Loucy (cell line): ENCODE measurements around the gene OVOL3.

ENCODE experiments used
- H2AFZ ChIP-seq: fragments of 200-600 bp; sonication (generic); 2 replicates; pipeline ENCODE4 v1.6.0; 2016; ENCODE audit warnings: antibody characterized with exemption, mild to moderate bottlenecking, low read length, moderate library complexity
- H3F3A ChIP-seq: fragments of 200-600 bp; 2 replicates; pipeline ENCODE4 v1.6.0; 2016; ENCODE audit warnings: antibody characterized with exemption, low read depth, mild to moderate bottlenecking
- H3K27me3 ChIP-seq: fragments of 200-600 bp; sonication (generic); 2 replicates; pipeline ENCODE4 v1.6.1; 2014; ENCODE audit warnings: low read length, mild to moderate bottlenecking; ENCODE audit not compliant: insufficient read depth, poor library complexity, severe bottlenecking
- H3K36me3 ChIP-seq: fragments of 200-600 bp; sonication (generic); 2 replicates; pipeline ENCODE4 v1.6.1; 2016; ENCODE audit warnings: low read length; ENCODE audit not compliant: insufficient read depth
- H3K4me1 ChIP-seq: fragments of 200-600 bp; sonication (generic); 2 replicates; pipeline ENCODE4 v1.5.1; 2014; ENCODE audit warnings: low read length, mild to moderate bottlenecking; ENCODE audit not compliant: insufficient read depth, poor library complexity, severe bottlenecking
- H3K4me2 ChIP-seq: fragments of 200-600 bp; sonication (generic); 2 replicates; pipeline ENCODE4 v1.6.0; 2014; ENCODE audit warnings: antibody characterized with exemption, low read length, low read depth, mild to moderate bottlenecking; ENCODE audit not compliant: poor library complexity, severe bottlenecking
- H3K4me3 ChIP-seq: fragments of 200-600 bp; sonication (generic); 2 replicates; pipeline ENCODE4 v1.5.1; 2014; ENCODE audit warnings: low read length, mild to moderate bottlenecking, mixed read lengths; ENCODE audit not compliant: poor library complexity, severe bottlenecking
- H3K79me2 ChIP-seq: fragments of 200-600 bp; sonication (generic); 2 replicates; pipeline ENCODE4 v1.6.1; 2014; ENCODE audit warnings: low read length; ENCODE audit not compliant: insufficient read depth
- H3K9ac ChIP-seq: fragments of 200-600 bp; sonication (generic); 2 replicates; pipeline ENCODE4 v1.6.0; 2014; ENCODE audit warnings: mild to moderate bottlenecking, low read depth, low read length, moderate library complexity; ENCODE audit not compliant: poor library complexity, severe bottlenecking
- H3K9me2 ChIP-seq: fragments of 200-600 bp; sonication (generic); replicated peaks from 2 replicates; pipeline ENCODE4 v1.6.1; 2016; ENCODE audit warnings: low read depth, low read length, mixed read lengths
- H3K9me3 ChIP-seq: fragments of 200-600 bp; sonication (generic); 2 replicates; pipeline ENCODE4 v1.6.1; 2014; ENCODE audit warnings: mild to moderate bottlenecking, antibody characterized with exemption, low read length, low read depth; ENCODE audit not compliant: insufficient read depth
- H4K20me1 ChIP-seq: fragments of 200-600 bp; sonication (generic); 2 replicates; pipeline ENCODE4 v1.6.0; 2014; ENCODE audit warnings: antibody characterized with exemption, low read length, mild to moderate bottlenecking; ENCODE audit not compliant: insufficient read depth, poor library complexity, severe bottlenecking
- EZH2phosphoT487 ChIP-seq: fragments of 200-600 bp; IDR thresholded peaks from 2 replicates; pipeline ENCODE4 v1.6.1; 2018; ENCODE audit warnings: antibody characterized with exemption, mild to moderate bottlenecking, moderate library complexity, borderline replicate concordance
- TF ChIP-seq, protein P1 (sequence below): fragments of 200-600 bp; sonication (generic); conservative IDR thresholded peaks from 2 replicates; pipeline ENCODE4 v1.5.1; 2014; ENCODE audit warnings: mild to moderate bottlenecking, antibody characterized with exemption, low read length

Gene OVOL3

DNA sequence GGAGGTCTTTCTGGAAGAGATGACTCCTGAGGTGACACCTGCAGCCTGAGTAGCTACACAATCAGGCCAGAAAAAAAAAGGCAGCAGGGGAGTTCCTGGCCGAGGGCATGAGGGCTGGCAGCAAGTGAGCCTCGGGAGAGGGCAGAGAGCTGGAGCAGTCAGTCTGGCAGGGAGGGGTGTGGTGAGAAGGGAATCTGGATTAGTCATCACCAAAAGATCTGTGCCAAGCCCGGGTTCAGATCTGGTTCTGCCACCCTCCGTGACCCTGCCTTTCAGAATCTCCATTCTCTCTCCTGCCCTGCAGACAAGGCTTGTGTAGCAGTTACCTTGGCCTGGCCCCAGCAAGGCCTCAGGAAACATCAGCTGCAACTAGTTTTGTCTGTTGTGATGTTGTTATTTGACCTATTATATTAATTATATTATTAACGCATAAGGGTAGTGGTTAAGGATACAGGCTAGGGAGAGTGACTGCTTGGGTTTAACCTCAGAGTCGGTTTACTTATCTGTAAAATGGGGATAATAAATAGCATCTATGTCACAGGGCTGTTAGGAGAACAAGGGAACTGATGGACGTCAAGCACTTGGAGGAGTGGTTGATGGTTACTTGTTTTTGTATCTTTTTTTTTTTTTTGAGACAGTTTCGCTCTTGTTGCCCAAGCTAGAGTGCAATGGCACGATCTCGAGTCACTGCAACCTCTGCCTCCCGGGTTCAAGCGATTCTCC lies 26.2 kb downstream of the OVOL3 start:
- no peak for TF ChIP-seq EZH2phosphoT487
- TF ChIP-seq, protein P1, sequence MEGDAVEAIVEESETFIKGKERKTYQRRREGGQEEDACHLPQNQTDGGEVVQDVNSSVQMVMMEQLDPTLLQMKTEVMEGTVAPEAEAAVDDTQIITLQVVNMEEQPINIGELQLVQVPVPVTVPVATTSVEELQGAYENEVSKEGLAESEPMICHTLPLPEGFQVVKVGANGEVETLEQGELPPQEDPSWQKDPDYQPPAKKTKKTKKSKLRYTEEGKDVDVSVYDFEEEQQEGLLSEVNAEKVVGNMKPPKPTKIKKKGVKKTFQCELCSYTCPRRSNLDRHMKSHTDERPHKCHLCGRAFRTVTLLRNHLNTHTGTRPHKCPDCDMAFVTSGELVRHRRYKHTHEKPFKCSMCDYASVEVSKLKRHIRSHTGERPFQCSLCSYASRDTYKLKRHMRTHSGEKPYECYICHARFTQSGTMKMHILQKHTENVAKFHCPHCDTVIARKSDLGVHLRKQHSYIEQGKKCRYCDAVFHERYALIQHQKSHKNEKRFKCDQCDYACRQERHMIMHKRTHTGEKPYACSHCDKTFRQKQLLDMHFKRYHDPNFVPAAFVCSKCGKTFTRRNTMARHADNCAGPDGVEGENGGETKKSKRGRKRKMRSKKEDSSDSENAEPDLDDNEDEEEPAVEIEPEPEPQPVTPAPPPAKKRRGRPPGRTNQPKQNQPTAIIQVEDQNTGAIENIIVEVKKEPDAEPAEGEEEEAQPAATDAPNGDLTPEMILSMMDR, result no peak
- no peaks in the 10 kb centered on the region for H3F3A ChIP-seq
- no peak overlapping the region for H3K4me3 ChIP-seq
- no peak overlapping the region for H3K4me2 ChIP-seq
- peaks cover 10% of the 10 kb centered on the region for H4K20me1 ChIP-seq
- H3K9ac ChIP-seq, result no peak overlapping the region
- no peaks in the 10 kb centered on the region for H3K27me3 ChIP-seq
- no peaks in the 10 kb centered on the region for H3K9me2 ChIP-seq
- H3K4me1 ChIP-seq, result peaks cover 9% of the 10 kb centered on the region
- H3K36me3 ChIP-seq, result no peaks in the 10 kb centered on the region
- H3K79me2 ChIP-seq, result peaks cover 19% of the 10 kb centered on the region; the same call in 1 of the 2 replicates
- no peak overlapping the region for H2AFZ ChIP-seq
- H3K9me3 ChIP-seq, result no peaks in the 10 kb centered on the region

DNA sequence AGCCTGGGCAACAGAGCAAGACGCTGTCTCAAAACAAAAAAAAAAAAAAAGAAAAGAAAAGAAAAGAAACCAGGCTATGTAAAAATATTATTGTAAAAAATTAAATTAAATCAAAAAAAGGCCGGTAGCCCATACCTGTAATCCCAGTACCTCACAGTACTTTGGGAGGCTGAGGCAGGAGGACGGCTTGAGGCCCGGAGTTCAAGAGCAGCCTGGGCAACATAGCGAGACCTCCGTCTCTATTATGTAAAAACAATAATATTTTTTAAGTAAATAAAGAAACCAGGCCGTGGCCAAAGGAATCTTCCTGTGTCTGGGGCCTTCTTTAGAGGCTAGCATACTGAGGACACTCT lies 28.2 kb downstream of the OVOL3 start:
- Histone ChIP-seq H2AFZ (peak overlapping the region; percentile 96), H3K4me2 (peak overlapping the region; percentile 59), H3K4me1 (peaks cover 9% of the 10 kb centered on the region), H3K9ac (peak overlapping the region; percentile 84), H3K4me3 (peak overlapping the region; percentile 80), H3K36me3 (peaks cover 11% of the 10 kb centered on the region), H4K20me1 (peaks cover 22% of the 10 kb centered on the region), H3F3A (no peaks in the 10 kb centered on the region), H3K9me3 (no peaks in the 10 kb centered on the region), H3K79me2 (peaks cover 20% of the 10 kb centered on the region; the same call in 1 of the 2 replicates), H3K9me2 (no peaks in the 10 kb centered on the region), H3K27me3 (no peaks in the 10 kb centered on the region)
- TF ChIP-seq, protein P1, result no peak
- no peak for TF ChIP-seq EZH2phosphoT487

DNA sequence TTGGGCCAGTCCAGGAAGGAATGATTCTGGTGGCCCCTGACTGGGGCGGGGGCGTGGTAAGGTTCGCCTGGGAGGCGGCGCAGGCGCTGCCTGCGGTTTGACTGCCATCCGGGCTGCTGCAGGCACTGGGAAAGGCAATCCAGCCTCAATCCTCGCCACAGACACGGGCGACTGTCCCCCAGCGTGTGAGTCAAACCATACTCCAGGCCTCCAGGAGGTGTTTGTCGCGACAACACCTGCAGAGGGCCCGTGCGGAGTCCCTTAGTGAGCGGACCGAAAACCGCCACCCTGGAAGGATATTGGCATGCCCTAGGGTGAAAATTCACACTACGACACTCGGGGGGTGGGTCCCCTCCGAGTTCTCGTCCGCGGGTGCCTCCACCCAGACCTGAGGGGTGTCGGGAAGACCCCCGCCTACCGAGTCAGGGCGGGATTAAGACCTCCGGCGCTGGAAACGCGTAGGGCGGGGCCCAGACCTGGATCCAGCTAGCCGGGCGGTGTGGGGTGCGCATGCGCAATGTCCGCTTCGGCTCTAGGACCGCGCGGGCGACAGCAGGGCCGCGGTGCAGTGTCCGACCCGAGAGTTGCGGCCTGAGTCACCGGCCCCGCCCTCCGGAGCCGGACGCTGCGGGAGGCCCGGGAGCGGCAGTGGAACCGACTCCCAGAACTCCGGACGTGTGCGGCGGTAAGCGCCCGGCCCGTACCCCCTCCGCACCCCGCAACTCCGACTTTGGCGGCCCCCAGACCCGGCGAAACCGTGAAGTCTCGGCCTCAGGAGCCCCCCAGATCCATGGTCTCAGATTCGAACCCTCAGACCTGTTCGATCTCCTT lies 28.7 kb downstream of the OVOL3 start, which contains the start of gene CAPNS1:
Gene CAPNS1 (plus strand): TSS at position 594 of the 831 bp plus-strand sequence. CDS start 946 bp downstream, outside the sequence.
- Histone ChIP-seq H3F3A (no peaks in the 10 kb centered on the region), H3K4me2 (peak within 1 kb of the TSS; percentile 59), H2AFZ (peak within 1 kb of the TSS; percentile 96), H4K20me1 (peaks cover 22% of the 10 kb centered on the region), H3K79me2 (peaks cover 20% of the 10 kb centered on the region; the same call in 1 of the 2 replicates), H3K9ac (peak within 1 kb of the TSS; percentile 84), H3K36me3 (peaks cover 13% of the 10 kb centered on the region), H3K9me2 (no peaks in the 10 kb centered on the region), H3K4me1 (peaks cover 9% of the 10 kb centered on the region), H3K4me3 (peak within 1 kb of the TSS; percentile 80), H3K9me3 (no peaks in the 10 kb centered on the region), H3K27me3 (no peaks in the 10 kb centered on the region)
- TF ChIP-seq EZH2phosphoT487, result no peak
- TF ChIP-seq, protein P1, result peak; percentile 38; the same call in 1 of the 2 replicates
